K562 (cell line): ENCODE measurements around the gene CARD9. TPM values are rescaled to one million over a fixed set of nuclear protein-coding genes. Genes with fewer than 3 reads are reported as not detected.

Source experiments
- CBX8 ChIP-seq: fragments of 200-600 bp; sonication (generic); IDR thresholded peaks from 2 replicates; pipeline ENCODE4 v1.6.1; 2012; ENCODE audit warnings: borderline replicate concordance, mixed run types, low read depth, mild to moderate bottlenecking, moderate library complexity, mixed read lengths, low read length, control low read depth, inconsistent platforms; ENCODE audit not compliant: poor library complexity, severe bottlenecking; ENCODE audit errors: extremely low read depth
- polyA plus RNA-seq, 8 experiments: library from polyadenylated mRNA; depleted of rRNA in 4 of 8; stranded (reverse) in 5 of 8; unstranded in 3 of 8; fragments of >200 nt; fragmentation: Nextera tagmentation in 2 of 8; fragmentation: Illumina TruSeq in 1 of 8; extraction: Ambion mirVana in 2 of 8; extraction: Trizol in 1 of 8; gene quantifications; 2 replicates each; pipeline versions ENCODE4 v1.2.1 to v1.2.3, GENCODE V29; 2011 to 2014; ENCODE audit warnings: inconsistent platforms in 1 of 8, missing spikeins in 1 of 8
- total RNA-seq, 7 experiments: library from RNA; depleted of rRNA in 6 of 7; stranded (reverse); fragments of >200 nt in 6 of 7; fragmentation: Illumina TruSeq in 2 of 7; extraction: Trizol in 2 of 7; gene quantifications; 2 replicates each; pipeline versions ENCODE4 v1.2.1 to v1.2.3, GENCODE V29; 2011 to 2021; ENCODE audit warnings: low replicate concordance in 1 of 7
- TF ChIP-seq, protein P1 (sequence below): fragments of 450-650 bp; IDR thresholded peaks from 2 replicates; pipeline ENCODE4 v1.6.1; 2016; ENCODE audit warnings: low read depth
- TF ChIP-seq, protein P2 (sequence below): fragments of 200-800 bp; sonication (Bioruptor generic); IDR thresholded peaks from 2 replicates; pipeline ENCODE4 v1.6.1; 2016; ENCODE audit warnings: missing genetic modification characterization, missing compliant biosample characterization
- TF ChIP-seq, protein P3 (sequence below), 2 experiments: fragments of 450-650 bp; conservative IDR thresholded peaks; 2 replicates each; pipeline ENCODE4 v1.6.1; 2017; ENCODE audit warnings: mild to moderate bottlenecking in 2 of 2, moderate library complexity in 2 of 2
- TF ChIP-seq, protein P4 (sequence below): fragments of 200-400 bp; formaldehyde crosslinking; IDR thresholded peaks from 2 replicates; pipeline ENCODE4 v1.6.1; 2017; ENCODE audit warnings: mild to moderate bottlenecking, low read depth, low read length, moderate library complexity

Gene CARD9
- total and polyA plus RNA-seq, 9 of the 15 experiments (the other 6 are each of a cell fraction or from before 2014, with no cell fraction given) = 1.7 to 53.0 (median 9.7) TPM

DNA sequence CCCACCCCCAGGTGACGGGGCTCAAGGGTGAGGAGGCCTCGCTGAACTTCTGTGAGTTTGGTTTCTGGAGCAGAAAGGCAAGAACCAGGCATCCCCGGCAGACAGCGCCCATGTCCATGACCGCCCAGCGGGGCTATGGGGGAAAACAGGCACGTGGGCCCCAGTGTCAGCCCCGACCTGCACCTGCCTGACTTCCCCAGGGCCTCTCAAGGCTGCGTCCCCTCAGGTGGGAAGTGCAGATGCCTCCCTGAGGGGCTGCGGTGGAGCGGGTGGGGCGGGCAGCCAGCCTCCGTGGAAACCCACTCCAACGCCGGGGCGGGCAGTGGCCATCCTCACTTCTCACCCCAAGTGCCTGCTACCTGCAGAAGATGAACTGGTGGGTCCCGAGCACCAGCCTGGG, 6.9 kb upstream of the CARD9 start (continued):
- TF ChIP-seq, protein P1, sequence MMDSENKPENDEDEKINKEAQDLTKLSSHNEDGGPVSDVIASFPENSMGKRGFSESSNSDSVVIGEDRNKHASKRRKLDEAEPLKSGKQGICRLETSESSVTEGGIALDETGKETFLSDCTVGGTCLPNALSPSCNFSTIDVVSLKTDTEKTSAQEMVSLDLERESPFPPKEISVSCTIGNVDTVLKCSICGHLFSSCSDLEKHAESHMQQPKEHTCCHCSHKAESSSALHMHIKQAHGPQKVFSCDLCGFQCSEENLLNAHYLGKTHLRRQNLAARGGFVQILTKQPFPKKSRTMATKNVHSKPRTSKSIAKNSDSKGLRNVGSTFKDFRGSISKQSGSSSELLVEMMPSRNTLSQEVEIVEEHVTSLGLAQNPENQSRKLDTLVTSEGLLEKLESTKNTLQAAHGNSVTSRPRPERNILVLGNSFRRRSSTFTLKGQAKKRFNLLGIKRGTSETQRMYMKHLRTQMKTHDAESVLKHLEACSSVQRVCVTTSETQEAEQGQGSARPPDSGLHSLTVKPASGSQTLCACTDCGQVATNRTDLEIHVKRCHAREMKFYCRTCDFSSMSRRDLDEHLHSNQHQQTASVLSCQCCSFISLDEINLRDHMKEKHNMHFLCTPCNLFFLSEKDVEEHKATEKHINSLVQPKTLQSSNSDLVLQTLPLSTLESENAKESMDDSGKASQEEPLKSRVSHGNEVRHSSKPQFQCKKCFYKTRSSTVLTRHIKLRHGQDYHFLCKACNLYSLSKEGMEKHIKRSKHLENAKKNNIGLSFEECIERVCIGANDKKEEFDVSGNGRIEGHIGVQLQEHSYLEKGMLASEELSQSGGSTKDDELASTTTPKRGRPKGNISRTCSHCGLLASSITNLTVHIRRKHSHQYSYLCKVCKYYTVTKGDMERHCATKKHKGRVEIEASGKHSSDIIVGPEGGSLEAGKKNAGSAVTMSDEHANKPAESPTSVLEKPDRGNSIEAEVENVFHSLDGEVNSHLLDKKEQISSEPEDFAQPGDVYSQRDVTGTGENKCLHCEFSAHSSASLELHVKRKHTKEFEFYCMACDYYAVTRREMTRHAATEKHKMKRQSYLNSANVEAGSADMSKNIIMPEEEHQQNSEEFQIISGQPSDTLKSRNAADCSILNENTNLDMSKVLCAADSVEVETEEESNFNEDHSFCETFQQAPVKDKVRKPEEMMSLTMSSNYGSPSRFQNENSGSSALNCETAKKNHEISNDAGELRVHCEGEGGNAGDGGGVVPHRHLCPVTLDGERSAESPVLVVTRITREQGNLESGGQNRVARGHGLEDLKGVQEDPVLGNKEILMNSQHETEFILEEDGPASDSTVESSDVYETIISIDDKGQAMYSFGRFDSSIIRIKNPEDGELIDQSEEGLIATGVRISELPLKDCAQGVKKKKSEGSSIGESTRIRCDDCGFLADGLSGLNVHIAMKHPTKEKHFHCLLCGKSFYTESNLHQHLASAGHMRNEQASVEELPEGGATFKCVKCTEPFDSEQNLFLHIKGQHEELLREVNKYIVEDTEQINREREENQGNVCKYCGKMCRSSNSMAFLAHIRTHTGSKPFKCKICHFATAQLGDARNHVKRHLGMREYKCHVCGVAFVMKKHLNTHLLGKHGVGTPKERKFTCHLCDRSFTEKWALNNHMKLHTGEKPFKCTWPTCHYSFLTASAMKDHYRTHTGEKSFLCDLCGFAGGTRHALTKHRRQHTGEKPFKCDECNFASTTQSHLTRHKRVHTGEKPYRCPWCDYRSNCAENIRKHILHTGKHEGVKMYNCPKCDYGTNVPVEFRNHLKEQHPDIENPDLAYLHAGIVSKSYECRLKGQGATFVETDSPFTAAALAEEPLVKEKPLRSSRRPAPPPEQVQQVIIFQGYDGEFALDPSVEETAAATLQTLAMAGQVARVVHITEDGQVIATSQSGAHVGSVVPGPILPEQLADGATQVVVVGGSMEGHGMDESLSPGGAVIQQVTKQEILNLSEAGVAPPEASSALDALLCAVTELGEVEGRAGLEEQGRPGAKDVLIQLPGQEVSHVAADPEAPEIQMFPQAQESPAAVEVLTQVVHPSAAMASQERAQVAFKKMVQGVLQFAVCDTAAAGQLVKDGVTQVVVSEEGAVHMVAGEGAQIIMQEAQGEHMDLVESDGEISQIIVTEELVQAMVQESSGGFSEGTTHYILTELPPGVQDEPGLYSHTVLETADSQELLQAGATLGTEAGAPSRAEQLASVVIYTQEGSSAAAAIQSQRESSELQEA = no peak
- TF ChIP-seq, protein P2, sequence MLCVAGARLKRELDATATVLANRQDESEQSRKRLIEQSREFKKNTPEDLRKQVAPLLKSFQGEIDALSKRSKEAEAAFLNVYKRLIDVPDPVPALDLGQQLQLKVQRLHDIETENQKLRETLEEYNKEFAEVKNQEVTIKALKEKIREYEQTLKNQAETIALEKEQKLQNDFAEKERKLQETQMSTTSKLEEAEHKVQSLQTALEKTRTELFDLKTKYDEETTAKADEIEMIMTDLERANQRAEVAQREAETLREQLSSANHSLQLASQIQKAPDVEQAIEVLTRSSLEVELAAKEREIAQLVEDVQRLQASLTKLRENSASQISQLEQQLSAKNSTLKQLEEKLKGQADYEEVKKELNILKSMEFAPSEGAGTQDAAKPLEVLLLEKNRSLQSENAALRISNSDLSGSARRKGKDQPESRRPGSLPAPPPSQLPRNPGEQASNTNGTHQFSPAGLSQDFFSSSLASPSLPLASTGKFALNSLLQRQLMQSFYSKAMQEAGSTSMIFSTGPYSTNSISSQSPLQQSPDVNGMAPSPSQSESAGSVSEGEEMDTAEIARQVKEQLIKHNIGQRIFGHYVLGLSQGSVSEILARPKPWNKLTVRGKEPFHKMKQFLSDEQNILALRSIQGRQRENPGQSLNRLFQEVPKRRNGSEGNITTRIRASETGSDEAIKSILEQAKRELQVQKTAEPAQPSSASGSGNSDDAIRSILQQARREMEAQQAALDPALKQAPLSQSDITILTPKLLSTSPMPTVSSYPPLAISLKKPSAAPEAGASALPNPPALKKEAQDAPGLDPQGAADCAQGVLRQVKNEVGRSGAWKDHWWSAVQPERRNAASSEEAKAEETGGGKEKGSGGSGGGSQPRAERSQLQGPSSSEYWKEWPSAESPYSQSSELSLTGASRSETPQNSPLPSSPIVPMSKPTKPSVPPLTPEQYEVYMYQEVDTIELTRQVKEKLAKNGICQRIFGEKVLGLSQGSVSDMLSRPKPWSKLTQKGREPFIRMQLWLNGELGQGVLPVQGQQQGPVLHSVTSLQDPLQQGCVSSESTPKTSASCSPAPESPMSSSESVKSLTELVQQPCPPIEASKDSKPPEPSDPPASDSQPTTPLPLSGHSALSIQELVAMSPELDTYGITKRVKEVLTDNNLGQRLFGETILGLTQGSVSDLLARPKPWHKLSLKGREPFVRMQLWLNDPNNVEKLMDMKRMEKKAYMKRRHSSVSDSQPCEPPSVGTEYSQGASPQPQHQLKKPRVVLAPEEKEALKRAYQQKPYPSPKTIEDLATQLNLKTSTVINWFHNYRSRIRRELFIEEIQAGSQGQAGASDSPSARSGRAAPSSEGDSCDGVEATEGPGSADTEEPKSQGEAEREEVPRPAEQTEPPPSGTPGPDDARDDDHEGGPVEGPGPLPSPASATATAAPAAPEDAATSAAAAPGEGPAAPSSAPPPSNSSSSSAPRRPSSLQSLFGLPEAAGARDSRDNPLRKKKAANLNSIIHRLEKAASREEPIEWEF (CRISPR knock-in tag) = no peak
- TF ChIP-seq, protein P3, sequence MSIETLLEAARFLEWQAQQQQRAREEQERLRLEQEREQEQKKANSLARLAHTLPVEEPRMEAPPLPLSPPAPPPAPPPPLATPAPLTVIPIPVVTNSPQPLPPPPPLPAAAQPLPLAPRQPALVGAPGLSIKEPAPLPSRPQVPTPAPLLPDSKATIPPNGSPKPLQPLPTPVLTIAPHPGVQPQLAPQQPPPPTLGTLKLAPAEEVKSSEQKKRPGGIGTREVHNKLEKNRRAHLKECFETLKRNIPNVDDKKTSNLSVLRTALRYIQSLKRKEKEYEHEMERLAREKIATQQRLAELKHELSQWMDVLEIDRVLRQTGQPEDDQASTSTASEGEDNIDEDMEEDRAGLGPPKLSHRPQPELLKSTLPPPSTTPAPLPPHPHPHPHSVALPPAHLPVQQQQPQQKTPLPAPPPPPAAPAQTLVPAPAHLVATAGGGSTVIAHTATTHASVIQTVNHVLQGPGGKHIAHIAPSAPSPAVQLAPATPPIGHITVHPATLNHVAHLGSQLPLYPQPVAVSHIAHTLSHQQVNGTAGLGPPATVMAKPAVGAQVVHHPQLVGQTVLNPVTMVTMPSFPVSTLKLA (conservative IDR thresholded peaks at IDR 0.05) = no peak
- no peak for TF ChIP-seq CBX8
- TF ChIP-seq, protein P4, sequence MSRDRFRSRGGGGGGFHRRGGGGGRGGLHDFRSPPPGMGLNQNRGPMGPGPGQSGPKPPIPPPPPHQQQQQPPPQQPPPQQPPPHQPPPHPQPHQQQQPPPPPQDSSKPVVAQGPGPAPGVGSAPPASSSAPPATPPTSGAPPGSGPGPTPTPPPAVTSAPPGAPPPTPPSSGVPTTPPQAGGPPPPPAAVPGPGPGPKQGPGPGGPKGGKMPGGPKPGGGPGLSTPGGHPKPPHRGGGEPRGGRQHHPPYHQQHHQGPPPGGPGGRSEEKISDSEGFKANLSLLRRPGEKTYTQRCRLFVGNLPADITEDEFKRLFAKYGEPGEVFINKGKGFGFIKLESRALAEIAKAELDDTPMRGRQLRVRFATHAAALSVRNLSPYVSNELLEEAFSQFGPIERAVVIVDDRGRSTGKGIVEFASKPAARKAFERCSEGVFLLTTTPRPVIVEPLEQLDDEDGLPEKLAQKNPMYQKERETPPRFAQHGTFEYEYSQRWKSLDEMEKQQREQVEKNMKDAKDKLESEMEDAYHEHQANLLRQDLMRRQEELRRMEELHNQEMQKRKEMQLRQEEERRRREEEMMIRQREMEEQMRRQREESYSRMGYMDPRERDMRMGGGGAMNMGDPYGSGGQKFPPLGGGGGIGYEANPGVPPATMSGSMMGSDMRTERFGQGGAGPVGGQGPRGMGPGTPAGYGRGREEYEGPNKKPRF = no peak
